ENCODE results near the gene ZNF518A.
"Not testable (repeated sequence)": the region's sequence is repeated elsewhere in the genome, so short reads cannot be mapped to it uniquely, and the experiment has no call there.

The ZNF518A gene

GRCh38 chr10:96133135-96133534, 3.0 kb downstream of the ZNF518A start:
- DNase-seq, result no peak

- no peak for DNase-seq
Observed at GRCh38 chr10:96136810-96137209, 6.7 kb downstream of the ZNF518A start.

- DNase-seq, result no peak
Observed at GRCh38 chr10:96137567-96137966, 7.5 kb downstream of the ZNF518A start.

GRCh38 chr10:96138102-96138501, 8.0 kb downstream of the ZNF518A start:
- DNase-seq, result no peak

GRCh38 chr10:96152437-96152836, 22.3 kb downstream of the ZNF518A start:
- no peak for DNase-seq

GRCh38 chr10:96153070-96153469, 23.0 kb downstream of the ZNF518A start:
- no peak for DNase-seq

- no peak for DNase-seq
Observed at GRCh38 chr10:96165726-96166125, 35.6 kb downstream of the ZNF518A start.

- DNase-seq, result no peak
Observed at GRCh38 chr10:96168546-96168945, 38.4 kb downstream of the ZNF518A start.

GRCh38 chr10:96170230-96170629, 40.1 kb downstream of the ZNF518A start:
- DNase-seq, result no peak

GRCh38 chr10:96172666-96173065, 42.6 kb downstream of the ZNF518A start:
- no peak for DNase-seq

- DNase-seq, result no peak
Observed at GRCh38 chr10:96176985-96177384, 46.9 kb downstream of the ZNF518A start.

GRCh38 chr10:96188421-96188820, 58.3 kb downstream of the ZNF518A start:
- no peak for DNase-seq

- no peak for DNase-seq
Observed at GRCh38 chr10:96188916-96189315, 58.8 kb downstream of the ZNF518A start.

- DNase-seq, result not testable (repeated sequence)
Observed at GRCh38 chr10:96189505-96189904, 59.4 kb downstream of the ZNF518A start.

- no peak for DNase-seq
Observed at GRCh38 chr10:96201525-96201924, 71.4 kb downstream of the ZNF518A start.

GRCh38 chr10:96205580-96205979, 75.5 kb downstream of the ZNF518A start:
- DNase-seq, result no peak

GRCh38 chr10:96208271-96208670, 78.2 kb downstream of the ZNF518A start:
- no peak for DNase-seq

GRCh38 chr10:96208946-96209345, 78.8 kb downstream of the ZNF518A start:
- no peak for DNase-seq

GRCh38 chr10:96211764-96212163, 81.7 kb downstream of the ZNF518A start:
- DNase-seq, result no peak

- DNase-seq, result no peak
Observed at GRCh38 chr10:96212911-96213310, 82.8 kb downstream of the ZNF518A start.
